Stimulated activated effector memory CD8-positive, alpha-beta T cell treated with anti-CD3 and anti-CD28 coated beads, Interleukin-12 subunit alpha, Interleukin-12 subunit beta, amount 100 ng/mL, for 72 hours (primary cell): ENCODE data around the gene SMYD2.
"Not testable (repeated sequence)": the region's sequence is repeated elsewhere in the genome, so short reads cannot be mapped to it uniquely, and the experiment has no call there.

Experiments
- ATAC-seq: fragments of 150-1000 bp; cut with Tn5 transposase; 2 replicates; pipeline ENCODE4 v1.10.0; 2021
- DNase-seq, 2 donors: peaks; one replicate each; pipeline ENCODE4 v3.0.0; 2021 to 2022; ENCODE audit warnings: low spot score in 2 of 2
- H3K27ac Mint-ChIP-seq: one replicate; pipeline ENCODE4 v1.8.0; 2022; ENCODE audit warnings: mild to moderate bottlenecking, mixed read lengths
- H3K36me3 Mint-ChIP-seq: one replicate; pipeline ENCODE4 v1.8.0; 2022; ENCODE audit warnings: mild to moderate bottlenecking, mixed read lengths
- H3K4me1 Mint-ChIP-seq: one replicate; pipeline ENCODE4 v1.8.0; 2022; ENCODE audit warnings: mixed read lengths
- H3K4me3 Mint-ChIP-seq: one replicate; pipeline ENCODE4 v1.8.0; 2022; ENCODE audit warnings: mild to moderate bottlenecking, mixed read lengths
- H3K9me3 Mint-ChIP-seq: one replicate; pipeline ENCODE4 v1.8.0; 2022; ENCODE audit warnings: mixed read lengths

Gene SMYD2

DNA sequence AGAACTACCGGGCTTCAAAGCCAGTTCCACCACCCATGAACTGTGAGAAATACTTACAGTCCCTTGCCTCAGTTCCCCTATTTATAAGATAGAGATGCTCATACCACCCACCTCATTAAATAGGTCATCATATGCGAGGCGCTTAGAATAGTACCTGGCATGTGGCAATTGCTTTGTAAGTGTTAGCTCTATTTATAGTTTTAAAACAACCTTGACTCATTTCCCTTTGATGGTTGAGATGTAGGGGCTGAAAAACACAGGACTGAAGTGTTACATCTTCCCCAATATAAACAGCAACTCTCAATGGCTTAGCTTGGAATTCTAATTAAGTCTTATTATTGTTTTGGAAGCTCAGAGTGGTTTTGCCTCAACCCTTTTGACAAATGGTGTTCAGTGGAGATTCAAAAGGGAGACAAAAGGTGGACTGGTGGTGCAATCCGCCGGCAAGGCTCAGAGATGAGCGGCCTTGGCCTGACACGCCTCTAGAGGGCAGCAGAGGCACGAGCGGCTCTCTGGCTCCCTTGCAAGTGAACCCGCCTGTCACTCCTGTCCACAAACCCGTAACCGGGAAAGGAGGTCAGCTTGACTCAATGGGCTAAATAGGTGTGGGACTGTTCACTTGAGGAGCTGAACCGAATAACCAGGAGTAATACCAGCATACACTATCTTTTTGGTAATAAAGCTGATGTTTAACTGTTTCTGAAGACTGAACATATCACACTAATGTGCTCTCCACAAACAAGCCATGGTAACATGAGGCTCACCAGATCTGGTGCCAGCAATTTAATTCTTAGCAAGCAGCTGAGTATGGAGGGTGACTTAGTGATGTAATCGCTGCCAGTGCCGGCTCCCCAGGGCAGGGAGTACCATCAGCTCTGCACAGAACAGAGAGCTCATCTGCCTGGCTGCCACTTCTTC lies 19.5 kb upstream of the SMYD2 start:
- H3K4me3 Mint-ChIP-seq = no peak overlapping the region
- H3K9me3 Mint-ChIP-seq = no peaks in the 10 kb centered on the region
- ATAC-seq (peak; percentile 85), DNase-seq (peak; percentile 79 to 88)
- no peak overlapping the region for H3K27ac Mint-ChIP-seq
- H3K4me1 Mint-ChIP-seq = peaks cover 18% of the 10 kb centered on the region
- H3K36me3 Mint-ChIP-seq = no peaks in the 10 kb centered on the region

DNA sequence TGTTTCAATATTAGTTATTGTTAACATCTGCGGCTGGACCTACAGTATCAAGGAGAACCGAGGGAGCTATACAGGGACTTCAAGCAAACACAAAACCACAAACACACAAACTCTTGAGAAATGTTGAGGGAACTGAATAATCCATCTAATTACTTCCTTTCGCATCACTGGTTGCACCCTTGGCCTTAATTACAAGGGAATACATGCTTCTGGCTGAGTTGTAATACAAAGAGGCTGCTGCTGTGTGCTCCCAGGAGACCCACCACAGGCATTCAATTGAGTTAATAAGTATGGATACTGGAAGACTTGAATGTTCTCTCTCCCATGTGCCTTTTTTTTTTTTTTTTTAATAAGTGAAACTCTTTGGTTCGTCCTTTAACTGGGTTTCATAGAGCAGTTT lies 16.8 kb upstream of the SMYD2 start:
- Mint-ChIP-seq H3K9me3 (no peaks in the 10 kb centered on the region), H3K27ac (no peak overlapping the region), H3K4me1 (peaks cover 16% of the 10 kb centered on the region), H3K4me3 (no peak overlapping the region), H3K36me3 (no peaks in the 10 kb centered on the region)
- no peak for ATAC-seq
- no peak for DNase-seq

DNA sequence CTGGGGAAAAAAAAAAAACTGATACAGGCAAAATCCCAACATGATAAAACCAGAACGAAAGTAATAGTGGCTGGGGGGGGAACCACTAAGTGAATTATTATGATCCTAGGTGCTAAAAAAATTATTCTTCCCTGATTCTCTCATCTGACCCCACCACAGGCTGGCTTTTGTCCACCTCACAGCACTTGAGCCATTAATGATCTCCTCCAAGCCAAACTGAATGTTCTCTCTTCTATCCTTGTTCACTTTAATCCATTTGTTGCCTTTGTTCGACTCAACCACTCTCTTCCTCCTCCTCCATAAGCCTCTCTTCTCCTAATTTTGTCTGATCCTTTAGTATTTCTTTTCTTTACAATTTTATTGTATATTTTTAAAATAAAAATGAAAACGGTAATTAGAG lies 16.0 kb upstream of the SMYD2 start:
- H3K9me3 Mint-ChIP-seq = no peaks in the 10 kb centered on the region
- H3K27ac Mint-ChIP-seq = no peak overlapping the region
- ATAC-seq (no peak), DNase-seq (no peak)
- H3K36me3 Mint-ChIP-seq = no peaks in the 10 kb centered on the region
- peaks cover 8% of the 10 kb centered on the region for H3K4me1 Mint-ChIP-seq
- no peak overlapping the region for H3K4me3 Mint-ChIP-seq

DNA sequence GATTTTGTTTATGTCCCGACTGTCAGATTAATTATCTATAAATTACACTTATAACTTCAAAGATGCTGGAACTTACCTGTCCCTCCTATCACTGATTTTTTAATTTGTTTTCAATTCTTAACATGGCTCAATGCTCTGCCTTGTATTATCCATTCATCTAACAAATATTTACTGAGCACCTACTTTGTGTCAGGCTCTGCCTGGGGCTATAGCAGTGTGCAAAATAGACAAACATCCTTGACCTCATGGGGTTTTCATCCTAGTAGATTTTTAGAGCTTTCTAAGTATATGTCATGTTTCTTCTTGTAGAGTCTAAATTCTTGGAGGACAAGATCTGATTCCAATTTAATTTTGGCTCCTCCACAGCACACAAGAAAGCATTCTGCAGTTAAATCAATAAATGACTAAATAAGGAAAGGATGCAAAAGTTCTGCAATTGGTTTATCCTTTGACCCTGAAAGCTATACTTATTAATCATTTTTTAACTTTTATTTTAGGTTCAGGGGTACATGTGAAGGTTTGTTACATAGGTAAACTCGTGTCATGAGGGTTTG lies 10.8 kb upstream of the SMYD2 start:
- Mint-ChIP-seq H3K4me1 (peaks cover 9% of the 10 kb centered on the region), H3K9me3 (peaks cover 3% of the 10 kb centered on the region), H3K4me3 (no peak overlapping the region), H3K36me3 (no peaks in the 10 kb centered on the region), H3K27ac (no peak overlapping the region)
- no peak for DNase-seq
- no peak for ATAC-seq

DNA sequence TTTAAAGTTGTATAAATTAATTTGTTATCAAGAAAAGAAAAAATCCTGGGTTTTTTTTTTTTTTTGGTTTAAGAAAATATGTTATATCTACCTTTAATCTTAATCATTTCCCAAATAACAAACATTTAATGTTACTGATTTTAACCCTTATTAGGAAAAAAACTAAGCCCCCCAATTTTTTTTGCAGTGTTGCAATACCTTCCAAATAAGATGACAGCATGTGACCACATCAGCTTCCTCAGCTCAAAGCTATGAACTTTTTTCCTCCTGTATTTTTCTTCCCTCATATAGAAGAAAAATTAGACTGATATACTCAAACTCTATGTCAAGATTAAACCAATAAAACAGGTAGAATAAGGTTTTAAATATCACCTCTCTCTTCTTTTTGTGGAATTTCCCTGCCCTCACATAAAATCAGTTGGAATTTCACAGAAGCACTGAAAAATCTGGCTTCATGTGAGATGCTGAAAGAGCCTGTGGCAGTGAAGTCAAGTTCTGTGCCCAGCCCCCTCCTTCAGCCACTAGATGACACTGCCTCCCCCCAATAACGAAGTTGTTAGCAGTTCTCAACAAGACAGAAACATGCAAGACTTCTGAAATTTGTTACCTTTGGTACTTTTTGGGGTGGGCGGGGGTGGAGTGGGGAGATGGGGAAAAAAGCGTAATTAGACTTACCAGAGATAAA lies 9.6 kb upstream of the SMYD2 start:
- ATAC-seq = no peak
- no peaks in the 10 kb centered on the region for H3K36me3 Mint-ChIP-seq
- H3K4me3 Mint-ChIP-seq = no peak overlapping the region
- peaks cover 3% of the 10 kb centered on the region for H3K9me3 Mint-ChIP-seq
- no peak for DNase-seq
- peaks cover 9% of the 10 kb centered on the region for H3K4me1 Mint-ChIP-seq
- no peak overlapping the region for H3K27ac Mint-ChIP-seq

DNA sequence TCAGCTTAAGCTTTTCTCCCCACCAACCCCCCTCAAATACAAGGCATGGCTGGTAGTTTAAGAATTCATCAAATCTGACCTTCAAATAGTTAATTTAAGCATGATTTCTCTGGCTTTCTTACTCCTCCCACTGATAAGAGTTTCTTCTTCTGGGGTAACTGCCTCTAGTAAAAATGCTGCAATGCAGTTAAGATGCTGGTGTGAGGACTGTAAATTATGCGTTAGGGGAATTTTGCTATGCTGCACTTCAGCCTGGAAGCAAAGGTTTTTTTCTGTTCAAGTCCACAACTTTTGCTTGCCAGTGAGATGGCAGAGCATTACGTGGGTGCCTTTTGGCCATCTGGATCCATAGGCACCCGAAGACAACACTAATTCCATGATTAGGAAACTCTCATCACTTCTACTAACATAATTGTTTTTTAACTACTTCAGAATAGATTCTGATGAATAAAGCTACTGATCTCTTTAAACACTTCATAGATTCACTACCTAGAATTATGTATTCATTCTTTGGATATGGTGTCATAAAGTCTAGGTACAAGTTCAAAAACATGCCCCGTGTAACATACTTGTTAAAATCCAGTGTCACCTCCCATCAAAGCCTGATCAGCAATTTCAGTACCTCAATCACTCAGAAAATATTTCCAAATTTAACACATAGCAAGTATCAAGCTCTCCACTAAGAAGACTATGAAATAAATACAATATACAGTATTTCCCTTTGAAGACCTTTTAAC lies 8.8 kb upstream of the SMYD2 start:
- Mint-ChIP-seq H3K4me1 (peaks cover 9% of the 10 kb centered on the region), H3K36me3 (no peaks in the 10 kb centered on the region), H3K27ac (no peak overlapping the region), H3K4me3 (no peak overlapping the region), H3K9me3 (peaks cover 8% of the 10 kb centered on the region)
- no peak for DNase-seq
- ATAC-seq = no peak

DNA sequence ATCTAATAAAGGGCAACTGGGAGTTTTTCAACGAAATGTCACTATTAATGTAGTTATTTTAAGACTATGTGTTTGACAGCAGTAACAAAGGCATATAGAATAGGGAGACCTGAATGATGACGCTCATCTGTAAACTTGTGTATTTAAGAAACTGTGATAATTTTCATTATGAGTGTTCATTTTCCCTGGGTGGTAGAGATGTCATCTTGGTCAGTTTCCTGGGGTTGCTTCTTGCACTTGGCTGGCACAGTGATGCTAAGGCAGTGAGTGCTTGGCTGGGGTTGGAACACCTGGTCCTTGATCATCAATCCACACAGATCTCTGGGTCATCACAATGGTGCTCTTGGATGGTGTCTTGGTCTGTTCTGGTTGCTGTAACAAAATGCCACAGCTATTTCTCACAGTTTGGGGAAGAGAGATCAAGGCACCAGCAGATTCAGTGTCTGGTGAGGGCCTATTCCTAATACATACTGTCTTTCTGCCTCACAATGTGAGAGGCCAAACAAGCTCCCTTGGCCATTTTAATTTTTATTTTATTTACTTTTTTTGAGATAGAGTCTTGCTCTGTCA lies 7.9 kb upstream of the SMYD2 start:
- ATAC-seq (peak; percentile 72), DNase-seq (no peak)
- no peaks in the 10 kb centered on the region for H3K36me3 Mint-ChIP-seq
- peaks cover 9% of the 10 kb centered on the region for H3K4me1 Mint-ChIP-seq
- no peak overlapping the region for H3K4me3 Mint-ChIP-seq
- peaks cover 8% of the 10 kb centered on the region for H3K9me3 Mint-ChIP-seq
- H3K27ac Mint-ChIP-seq = no peak overlapping the region

DNA sequence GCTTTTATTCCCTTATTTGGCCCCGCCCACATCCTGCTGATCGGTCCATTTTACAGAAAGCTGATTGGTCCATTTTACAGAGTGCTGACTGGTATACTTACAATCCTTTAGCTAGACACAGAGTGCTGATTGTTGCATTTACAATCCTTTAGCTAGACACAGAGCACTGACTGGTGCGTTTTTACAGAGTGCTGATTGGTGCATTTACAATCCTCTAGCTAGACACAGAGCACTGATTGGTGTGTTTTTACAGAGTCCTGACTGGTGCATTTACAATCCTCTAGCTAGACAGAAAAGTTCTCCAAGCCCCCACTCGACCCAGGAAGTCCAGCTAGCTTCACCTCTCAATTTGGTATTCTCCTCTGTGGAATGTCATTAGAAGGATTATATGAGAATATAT lies 5.3 kb upstream of the SMYD2 start:
- not testable (repeated sequence) for DNase-seq, H3K4me3 Mint-ChIP-seq, H3K36me3 Mint-ChIP-seq, H3K9me3 Mint-ChIP-seq, H3K27ac Mint-ChIP-seq, ATAC-seq
- peaks cover 21% of the 10 kb centered on the region for H3K4me1 Mint-ChIP-seq

DNA sequence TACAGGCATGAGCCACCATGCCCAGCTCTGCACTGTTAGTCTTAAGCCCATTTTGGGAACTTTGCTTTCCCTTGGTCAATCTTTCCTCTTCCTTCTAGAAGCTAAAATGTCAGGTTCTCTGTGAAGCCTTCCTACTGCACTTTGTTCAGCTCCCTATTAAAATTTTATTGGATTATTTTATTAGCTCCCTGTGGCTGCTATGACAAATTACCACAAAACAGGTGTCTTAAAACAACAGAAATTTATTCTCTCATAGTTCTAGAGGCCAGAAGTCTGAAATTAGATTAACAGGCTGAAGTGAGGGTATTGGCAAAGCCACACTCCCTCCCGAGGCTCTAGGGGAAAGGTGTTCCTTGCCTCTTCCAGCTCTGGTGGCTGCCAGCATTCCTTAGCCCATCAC lies 4.2 kb upstream of the SMYD2 start:
- H3K4me3 Mint-ChIP-seq = no peak overlapping the region
- DNase-seq = no peak
- ATAC-seq = no peak
- H3K36me3 Mint-ChIP-seq = no peaks in the 10 kb centered on the region
- no peak overlapping the region for H3K27ac Mint-ChIP-seq
- H3K9me3 Mint-ChIP-seq = peaks cover 8% of the 10 kb centered on the region
- peaks cover 23% of the 10 kb centered on the region for H3K4me1 Mint-ChIP-seq

DNA sequence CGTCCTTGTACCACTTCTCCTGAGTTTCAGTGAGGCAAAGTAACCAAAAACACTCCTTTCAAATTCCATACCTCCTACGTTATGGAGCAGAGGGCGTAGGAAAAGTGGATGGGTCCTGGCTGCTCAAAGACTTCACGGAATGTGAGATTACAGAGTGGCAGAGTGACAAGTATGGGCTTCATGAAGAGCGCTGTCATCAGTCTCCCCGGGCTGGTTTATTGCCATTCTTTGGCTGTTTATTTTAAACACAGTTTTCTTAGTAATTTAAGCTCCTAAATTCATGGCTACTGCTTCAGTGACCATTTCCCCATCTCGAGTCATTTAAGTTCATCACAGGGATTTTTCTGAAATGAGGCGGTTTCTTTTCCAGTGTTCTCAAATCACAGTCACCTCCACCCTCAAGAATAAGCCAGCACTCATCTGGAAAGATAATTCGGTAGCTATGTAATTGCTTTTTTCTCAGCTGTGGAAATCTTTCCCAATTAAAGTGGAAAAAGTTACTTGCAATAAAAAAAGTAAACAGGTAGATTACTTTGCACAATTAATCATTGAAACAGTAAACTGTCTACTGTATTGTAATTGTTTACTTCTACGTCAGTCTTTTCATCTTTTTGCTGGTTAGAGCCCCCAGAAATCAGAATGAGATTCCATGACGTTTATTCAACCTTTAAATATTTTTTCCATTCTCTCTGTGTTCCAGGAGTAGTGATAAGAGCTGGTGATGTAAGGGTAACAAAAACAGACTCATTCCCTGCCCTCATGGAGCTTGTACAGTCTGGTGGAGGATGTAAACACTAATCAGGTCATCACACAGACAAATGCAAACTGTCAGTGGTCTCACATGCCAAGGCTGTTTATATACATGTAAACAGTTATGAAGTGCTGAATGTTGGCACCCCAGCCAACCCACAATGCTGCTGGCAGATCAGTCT lies 3.0 kb upstream of the SMYD2 start:
- Mint-ChIP-seq H3K9me3 (peaks cover 8% of the 10 kb centered on the region), H3K27ac (no peak overlapping the region), H3K4me3 (no peak overlapping the region)

DNA sequence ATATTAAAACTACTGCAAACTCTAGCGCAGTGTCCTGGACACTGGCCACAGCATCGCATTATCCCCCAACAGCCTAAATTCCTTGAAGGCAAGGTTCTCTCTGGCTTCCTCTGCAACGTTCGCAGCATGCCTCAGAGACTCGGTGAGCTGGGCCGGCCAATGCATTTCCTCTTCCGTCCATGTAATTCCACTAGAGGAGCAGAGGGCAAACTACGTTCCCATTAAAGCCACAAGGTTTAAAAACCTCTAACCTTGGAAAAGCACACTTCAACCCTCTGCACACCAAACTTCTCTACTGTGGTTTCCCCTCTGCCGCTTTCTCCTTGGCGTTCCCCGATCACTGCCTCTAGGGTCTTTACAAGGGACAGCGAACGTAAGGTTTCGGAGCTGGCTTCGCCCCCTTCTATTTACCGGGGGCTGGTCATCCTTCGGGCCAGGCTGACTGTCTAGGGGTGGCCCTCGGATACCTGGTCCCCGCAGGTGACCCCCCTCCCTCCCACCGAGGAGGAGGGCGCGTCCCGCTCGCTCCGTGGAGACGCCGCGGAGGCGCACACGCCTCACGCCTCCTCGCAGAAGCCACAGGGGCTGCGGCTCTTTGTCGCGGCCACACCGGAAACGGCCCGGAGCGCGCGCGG lies 456 bp upstream of the SMYD2 start:
- ATAC-seq (peak; percentile 66), DNase-seq (peak in 1 of 2 donors; percentile 72)
- Mint-ChIP-seq H3K36me3 (no peaks in the 10 kb centered on the region), H3K9me3 (peaks cover 5% of the 10 kb centered on the region), H3K27ac (peak overlapping the region; percentile 56), H3K4me1 (peaks cover 27% of the 10 kb centered on the region), H3K4me3 (peak overlapping the region; percentile 79)

More for the DNA sequence above, 3.0 kb upstream of the SMYD2 start:
- H3K4me1 Mint-ChIP-seq = peaks cover 26% of the 10 kb centered on the region
- DNase-seq (no peak), ATAC-seq (no peak)
- H3K36me3 Mint-ChIP-seq = no peaks in the 10 kb centered on the region

DNA sequence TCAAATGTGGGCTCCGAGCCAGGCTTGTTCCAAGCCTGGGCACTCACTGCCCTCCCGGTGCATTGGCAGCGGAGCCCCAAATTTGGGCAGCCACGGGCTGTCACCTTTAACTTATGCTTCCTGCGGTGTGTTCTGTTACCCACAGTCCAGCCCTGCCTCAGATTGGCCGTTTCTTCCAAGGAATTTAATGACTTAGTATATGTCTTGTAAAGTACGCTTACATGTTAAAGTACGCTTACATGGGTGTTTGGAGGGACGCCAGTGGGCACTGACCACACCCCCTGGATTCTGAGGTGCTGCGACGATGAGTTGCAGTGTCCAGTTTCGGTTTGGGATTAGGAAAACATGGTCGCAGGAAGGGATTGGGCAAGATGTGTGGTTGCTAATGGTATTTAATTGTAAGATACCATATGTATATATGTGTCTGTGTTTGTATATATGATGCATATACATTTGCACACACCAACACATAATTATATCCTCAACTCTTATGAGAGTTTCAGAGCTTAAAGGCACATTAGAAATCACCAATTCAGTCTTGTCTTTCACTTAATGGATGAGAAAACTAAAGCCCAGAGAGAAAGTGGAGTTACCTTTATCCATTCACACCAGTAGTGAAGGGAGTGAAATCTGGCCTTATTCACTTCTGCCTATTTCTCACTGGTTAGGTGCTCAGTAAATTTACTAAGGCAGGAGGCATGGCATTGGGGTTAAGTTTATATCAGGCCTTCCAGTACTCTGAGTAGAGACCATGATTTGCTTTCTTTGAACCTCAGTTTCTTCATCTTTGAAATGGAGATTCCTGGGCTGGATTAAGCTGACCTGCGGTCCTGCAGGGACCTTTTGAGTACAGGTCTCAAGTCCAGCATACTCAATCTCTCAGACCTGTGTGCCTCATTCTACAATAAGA lies 1.0 kb downstream of the SMYD2 start:
- no peak for DNase-seq
- Mint-ChIP-seq H3K4me1 (peaks cover 27% of the 10 kb centered on the region), H3K9me3 (peaks cover 2% of the 10 kb centered on the region)

DNA sequence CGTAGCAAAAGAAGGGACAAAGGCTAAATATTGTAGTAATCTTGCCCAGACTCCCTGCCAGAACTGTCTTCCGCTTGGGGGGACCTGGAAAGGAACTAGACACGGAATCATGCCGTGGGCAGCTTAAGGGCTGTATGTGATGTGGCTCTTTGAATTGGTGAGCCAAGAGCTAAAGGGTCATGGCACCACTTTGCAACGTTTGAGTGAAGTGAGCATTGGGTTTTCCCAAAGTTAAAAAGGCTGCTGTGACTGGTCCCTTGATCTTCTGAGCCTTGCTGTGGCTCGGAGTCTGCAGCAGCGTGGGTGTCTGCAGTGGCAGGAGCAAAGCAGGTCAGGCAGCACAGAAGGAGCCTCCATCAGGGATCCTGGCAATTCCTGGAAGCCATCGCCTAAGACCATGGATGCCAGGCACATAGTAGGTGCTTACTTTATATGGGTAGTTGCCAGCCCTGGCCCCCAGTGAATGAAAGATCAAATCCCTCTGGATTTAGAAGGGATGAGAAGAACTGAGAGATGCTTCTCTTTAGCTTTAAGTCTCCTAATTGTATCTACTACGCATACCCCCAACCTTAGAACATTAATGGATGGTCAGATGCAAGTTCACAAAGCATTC lies 1.8 kb downstream of the SMYD2 start:
- H3K36me3 Mint-ChIP-seq = no peaks in the 10 kb centered on the region
- H3K4me1 Mint-ChIP-seq = peaks cover 28% of the 10 kb centered on the region
- no peaks in the 10 kb centered on the region for H3K9me3 Mint-ChIP-seq
- DNase-seq = no peak
- H3K27ac Mint-ChIP-seq = no peak overlapping the region
- peak overlapping the region; percentile 79 for H3K4me3 Mint-ChIP-seq
- ATAC-seq = no peak

More for the DNA sequence above, 1.0 kb downstream of the SMYD2 start:
- ATAC-seq = no peak
- H3K36me3 Mint-ChIP-seq = no peaks in the 10 kb centered on the region
- peak overlapping the region; percentile 56 for H3K27ac Mint-ChIP-seq
- H3K4me3 Mint-ChIP-seq = peak overlapping the region; percentile 79
